CD4-positive, alpha-beta T cell treated with Interleukin-21 for 1 hour (primary cell): ENCODE measurements around the gene RGS7.
"Not testable (repeated sequence)": the region's sequence is repeated elsewhere in the genome, so short reads cannot be mapped to it uniquely, and the experiment has no call there.

Source experiments
- DNase-seq: peaks from one replicate; pipeline ENCODE4 v3.0.0-alpha.2; 2020

Gene RGS7

GRCh38 chr1:241331328-241332036 lies 25.5 kb downstream of the RGS7 start:
- no peak for DNase-seq

GRCh38 chr1:241330619-241331327 lies 26.2 kb downstream of the RGS7 start:
- no peak for DNase-seq

- DNase-seq = no peak
Measured at GRCh38 chr1:241325456-241325855, 31.5 kb downstream of the RGS7 start.

GRCh38 chr1:241323514-241324195 lies 33.4 kb downstream of the RGS7 start:
- DNase-seq = no peak

GRCh38 chr1:241317676-241318075 lies 39.3 kb downstream of the RGS7 start:
- no peak for DNase-seq

- no peak for DNase-seq
Measured at GRCh38 chr1:241316372-241316771, 40.6 kb downstream of the RGS7 start.

GRCh38 chr1:241311056-241311746 lies 45.8 kb downstream of the RGS7 start:
- no peak for DNase-seq

GRCh38 chr1:241310451-241310850 lies 46.6 kb downstream of the RGS7 start:
- DNase-seq = no peak

GRCh38 chr1:241309651-241310050 lies 47.4 kb downstream of the RGS7 start:
- no peak for DNase-seq

- no peak for DNase-seq
Measured at GRCh38 chr1:241308471-241308870, 48.5 kb downstream of the RGS7 start.

GRCh38 chr1:241308011-241308410 lies 49.0 kb downstream of the RGS7 start:
- DNase-seq = no peak

GRCh38 chr1:241306125-241306790 lies 50.7 kb downstream of the RGS7 start:
- no peak for DNase-seq

- DNase-seq = not testable (repeated sequence)
Measured at GRCh38 chr1:241302024-241302423, 55.0 kb downstream of the RGS7 start.

GRCh38 chr1:241299347-241299746 lies 57.7 kb downstream of the RGS7 start:
- DNase-seq = no peak

GRCh38 chr1:241292973-241293372 lies 64.0 kb downstream of the RGS7 start:
- no peak for DNase-seq

GRCh38 chr1:241291548-241291947 lies 65.5 kb downstream of the RGS7 start:
- not testable (repeated sequence) for DNase-seq

GRCh38 chr1:241286486-241286885 lies 70.5 kb downstream of the RGS7 start:
- no peak for DNase-seq

- no peak for DNase-seq
Measured at GRCh38 chr1:241276391-241276790, 80.6 kb downstream of the RGS7 start.

GRCh38 chr1:241275981-241276380 lies 81.0 kb downstream of the RGS7 start:
- DNase-seq = no peak

GRCh38 chr1:241275226-241275625 lies 81.8 kb downstream of the RGS7 start:
- no peak for DNase-seq

- DNase-seq = no peak
Measured at GRCh38 chr1:241274693-241275092, 82.3 kb downstream of the RGS7 start.

- no peak for DNase-seq
Measured at GRCh38 chr1:241272828-241273227, 84.2 kb downstream of the RGS7 start.

GRCh38 chr1:241271427-241271826 lies 85.6 kb downstream of the RGS7 start:
- DNase-seq = no peak
